Activated naive CD4-positive, alpha-beta T cell treated with anti-CD3 and anti-CD28 coated beads, Interleukin-2, amount 10 ng/mL, durations not matched to agents 7 days and 5 days (primary cell): Measurements from ENCODE around the gene ARID1A.

Source experiments
- CTCF ChIA-PET: fragments of 350-600 bp; sonication (Branson Sonifier 250); formaldehyde crosslinking; loops from one replicate; lab custom pipeline; 2021; ENCODE audit warnings: antibody characterized with exemption; lab: Charles Lee
- DNase-seq: peaks from one replicate; pipeline ENCODE4 v3.0.0-alpha.2; 2020
- H3K27ac Mint-ChIP-seq: one replicate; pipeline ENCODE4 v1.8.0; 2021; ENCODE audit warnings: mild to moderate bottlenecking, moderate library complexity, mixed read lengths
- H3K27me3 Mint-ChIP-seq: one replicate; pipeline ENCODE4 v1.8.0; 2021; ENCODE audit warnings: mild to moderate bottlenecking, mixed read lengths
- H3K36me3 Mint-ChIP-seq: one replicate; pipeline ENCODE4 v1.8.0; 2021; ENCODE audit warnings: mixed read lengths
- H3K4me1 Mint-ChIP-seq: one replicate; pipeline ENCODE4 v1.8.0; 2021; ENCODE audit warnings: mixed read lengths
- H3K4me3 Mint-ChIP-seq: one replicate; pipeline ENCODE4 v1.8.0; 2021; ENCODE audit warnings: mild to moderate bottlenecking, moderate library complexity, mixed read lengths
- H3K9me3 Mint-ChIP-seq: one replicate; pipeline ENCODE4 v1.8.0; 2021; ENCODE audit warnings: mixed read lengths

Gene ARID1A

GRCh38 chr1:26693599-26694572 lies 1.9 kb upstream of the ARID1A start:
- peak overlapping the region; percentile 87 for H3K4me3 Mint-ChIP-seq
- no peaks in the 10 kb centered on the region for H3K9me3 Mint-ChIP-seq
- no peaks in the 10 kb centered on the region for H3K36me3 Mint-ChIP-seq
- CTCF ChIA-PET, result interaction anchor here (0.7 to 4.0 kb wide), 7 partner anchors 8 to 95 kb away, joined by 3 to 41 read pairs (median 10); partner anchors contain the start of gene PIGV
- DNase-seq, result no peak
- H3K27me3 Mint-ChIP-seq, result peaks cover 4% of the 10 kb centered on the region
- H3K27ac Mint-ChIP-seq, result peak overlapping the region; percentile 97
- H3K4me1 Mint-ChIP-seq, result peaks cover 29% of the 10 kb centered on the region

GRCh38 chr1:26694638-26695355 lies 1.0 kb upstream of the ARID1A start:
- Mint-ChIP-seq H3K4me3 (peak overlapping the region; percentile 87), H3K4me1 (peaks cover 29% of the 10 kb centered on the region), H3K27me3 (peaks cover 4% of the 10 kb centered on the region), H3K27ac (peak overlapping the region; percentile 97), H3K36me3 (no peaks in the 10 kb centered on the region), H3K9me3 (no peaks in the 10 kb centered on the region)
- CTCF ChIA-PET, result interaction anchor here (0.9 to 4.0 kb wide), 4 partner anchors 17 to 94 kb away, joined by 4 to 41 read pairs (median 10); partner anchors contain the start of gene PIGV
- DNase-seq, result no peak

- H3K27me3 Mint-ChIP-seq, result peaks cover 4% of the 10 kb centered on the region
- peak overlapping the region; percentile 68 for H3K27ac Mint-ChIP-seq
- no peaks in the 10 kb centered on the region for H3K36me3 Mint-ChIP-seq
- H3K9me3 Mint-ChIP-seq, result no peaks in the 10 kb centered on the region
- peaks cover 25% of the 10 kb centered on the region for H3K4me1 Mint-ChIP-seq
- H3K4me3 Mint-ChIP-seq, result peak overlapping the region; percentile 50
- DNase-seq, result peak; percentile 44
- CTCF ChIA-PET, result no interaction called here
These were observed 371 bp downstream of the ARID1A start for GRCh38 chr1:26696119-26696653.

GRCh38 chr1:26696654-26697430 lies 1.0 kb downstream of the ARID1A start:
- Mint-ChIP-seq H3K9me3 (no peaks in the 10 kb centered on the region), H3K4me3 (no peak overlapping the region), H3K27ac (peak overlapping the region; percentile 80), H3K4me1 (peaks cover 25% of the 10 kb centered on the region), H3K27me3 (peaks cover 4% of the 10 kb centered on the region), H3K36me3 (no peaks in the 10 kb centered on the region)
- CTCF ChIA-PET, result interaction anchor here (0.7 to 4.4 kb wide), 3 partner anchors 83 to 94 kb away, joined by 3 to 34 read pairs (median 8); partner anchors contain the start of gene PIGV
- DNase-seq, result peak; percentile 69

GRCh38 chr1:26697431-26697977 lies 1.7 kb downstream of the ARID1A start:
- Mint-ChIP-seq H3K27me3 (no peaks in the 10 kb centered on the region), H3K4me1 (peaks cover 21% of the 10 kb centered on the region), H3K4me3 (no peak overlapping the region), H3K36me3 (no peaks in the 10 kb centered on the region), H3K9me3 (no peaks in the 10 kb centered on the region), H3K27ac (no peak overlapping the region)
- CTCF ChIA-PET, result interaction anchor here (0.7 to 4.4 kb wide), 4 partner anchors 20 to 94 kb away, joined by 3 to 34 read pairs (median 8); partner anchors contain the start of gene PIGV
- peak; percentile 37 for DNase-seq

GRCh38 chr1:26697978-26698849 lies 2.4 kb downstream of the ARID1A start:
- Mint-ChIP-seq H3K27me3 (no peaks in the 10 kb centered on the region), H3K27ac (no peak overlapping the region), H3K4me1 (peaks cover 17% of the 10 kb centered on the region), H3K4me3 (no peak overlapping the region), H3K36me3 (no peaks in the 10 kb centered on the region), H3K9me3 (no peaks in the 10 kb centered on the region)
- peak; percentile 56 for DNase-seq
- CTCF ChIA-PET, result interaction anchor here (0.6 to 4.4 kb wide), 4 partner anchors 21 to 99 kb away, joined by 3 to 34 read pairs (median 8); partner anchors contain the start of gene PIGV

- peaks cover 11% of the 10 kb centered on the region for H3K36me3 Mint-ChIP-seq
- H3K4me3 Mint-ChIP-seq, result no peak overlapping the region
- peaks cover 8% of the 10 kb centered on the region for H3K4me1 Mint-ChIP-seq
- no peaks in the 10 kb centered on the region for H3K9me3 Mint-ChIP-seq
- no peak for DNase-seq
- CTCF ChIA-PET, result interaction anchor here (1.2 to 4.4 kb wide), 3 partner anchors 9 to 89 kb away, joined by 4 to 34 read pairs (median 5); partner anchors contain the start of gene PIGV
- H3K27me3 Mint-ChIP-seq, result no peaks in the 10 kb centered on the region
- peak overlapping the region; percentile 3 for H3K27ac Mint-ChIP-seq
These were observed 4.9 kb downstream of the ARID1A start for GRCh38 chr1:26700711-26701110.

- Mint-ChIP-seq H3K9me3 (no peaks in the 10 kb centered on the region), H3K4me1 (peaks cover 15% of the 10 kb centered on the region), H3K4me3 (no peak overlapping the region), H3K27me3 (no peaks in the 10 kb centered on the region), H3K27ac (no peak overlapping the region), H3K36me3 (peaks cover 16% of the 10 kb centered on the region)
- CTCF ChIA-PET, result interaction anchor here (0.6 to 4.4 kb wide), 10 partner anchors 8 to 729 kb away, joined by 3 to 34 read pairs (median 4); partner anchors contain the start of gene PIGV
- DNase-seq, result no peak
These were observed 5.6 kb downstream of the ARID1A start for GRCh38 chr1:26701266-26701994.

- Mint-ChIP-seq H3K4me3 (no peak overlapping the region), H3K4me1 (peaks cover 20% of the 10 kb centered on the region), H3K27ac (no peak overlapping the region), H3K9me3 (no peaks in the 10 kb centered on the region), H3K36me3 (peaks cover 19% of the 10 kb centered on the region), H3K27me3 (no peaks in the 10 kb centered on the region)
- CTCF ChIA-PET, result interaction anchor here (0.6 to 3.0 kb wide), 12 partner anchors 9 to 205 kb away, joined by 3 to 15 read pairs (median 4); partner anchors contain the start of gene PIGV
- DNase-seq, result no peak
These were observed 6.3 kb downstream of the ARID1A start for GRCh38 chr1:26701995-26702679.

- peak; percentile 54 for DNase-seq
- H3K36me3 Mint-ChIP-seq, result peaks cover 24% of the 10 kb centered on the region
- no peaks in the 10 kb centered on the region for H3K27me3 Mint-ChIP-seq
- no peak overlapping the region for H3K27ac Mint-ChIP-seq
- H3K4me1 Mint-ChIP-seq, result peaks cover 25% of the 10 kb centered on the region
- CTCF ChIA-PET, result interaction anchor here (0.6 to 3.0 kb wide), 6 partner anchors 19 to 105 kb away, joined by 3 to 15 read pairs (median 4); partner anchors contain the start of gene PIGV
- no peaks in the 10 kb centered on the region for H3K9me3 Mint-ChIP-seq
- H3K4me3 Mint-ChIP-seq, result no peak overlapping the region
These were observed 6.8 kb downstream of the ARID1A start for GRCh38 chr1:26702680-26703038.

- Mint-ChIP-seq H3K4me1 (peaks cover 29% of the 10 kb centered on the region), H3K4me3 (no peak overlapping the region), H3K27me3 (no peaks in the 10 kb centered on the region), H3K9me3 (no peaks in the 10 kb centered on the region), H3K27ac (no peak overlapping the region), H3K36me3 (peaks cover 27% of the 10 kb centered on the region)
- no peak for DNase-seq
- CTCF ChIA-PET, result interaction anchor here (0.6 to 3.0 kb wide), 7 partner anchors 18 to 87 kb away, joined by 3 to 15 read pairs (median 4); partner anchors contain the start of gene PIGV
These were observed 7.7 kb downstream of the ARID1A start for GRCh38 chr1:26703478-26703877.
